HG03457 (cell line): ENCODE data around the gene EFNA5.
A peak's percentile ranks its signal among the peaks of the same experiment; 100 is the strongest.
"Not testable (repeated sequence)": the region's sequence is repeated elsewhere in the genome, so short reads cannot be mapped to it uniquely, and the experiment has no call there.

Experiments
- ATAC-seq: cut with Tn5 transposase; IDR thresholded peaks from one replicate; pipeline ENCODE4 v1.9.1; 2021; ENCODE audit warnings: moderate number of reproducible peaks; ENCODE audit not compliant: unreplicated experiment

The EFNA5 gene

GRCh38 chr5:107466233-107466769 is 204.4 kb downstream of the EFNA5 start:
- ATAC-seq, result no peak

- no peak for ATAC-seq
Measured at GRCh38 chr5:107464876-107465275, 205.9 kb downstream of the EFNA5 start.

- ATAC-seq, result no peak
Measured at GRCh38 chr5:107464416-107464815, 206.3 kb downstream of the EFNA5 start.

GRCh38 chr5:107463731-107464130 is 207.0 kb downstream of the EFNA5 start:
- no peak for ATAC-seq

GRCh38 chr5:107461770-107462169 is 209.0 kb downstream of the EFNA5 start:
- ATAC-seq, result no peak

- ATAC-seq, result no peak
Measured at GRCh38 chr5:107460789-107461188, 209.9 kb downstream of the EFNA5 start.

- no peak for ATAC-seq
Measured at GRCh38 chr5:107459605-107460004, 211.1 kb downstream of the EFNA5 start.

GRCh38 chr5:107458322-107458721 is 212.4 kb downstream of the EFNA5 start:
- no peak for ATAC-seq

GRCh38 chr5:107457881-107458280 is 212.9 kb downstream of the EFNA5 start:
- no peak for ATAC-seq

- ATAC-seq, result no peak
Measured at GRCh38 chr5:107457138-107457537, 213.6 kb downstream of the EFNA5 start.

- ATAC-seq, result peak; percentile 78
Measured at GRCh38 chr5:107456281-107456715, 214.4 kb downstream of the EFNA5 start.

- no peak for ATAC-seq
Measured at GRCh38 chr5:107455111-107455544, 215.6 kb downstream of the EFNA5 start.

GRCh38 chr5:107451827-107452226 is 218.9 kb downstream of the EFNA5 start:
- not testable (repeated sequence) for ATAC-seq

- ATAC-seq, result no peak
Measured at GRCh38 chr5:107451028-107451427, 219.7 kb downstream of the EFNA5 start.

GRCh38 chr5:107450531-107450930 is 220.2 kb downstream of the EFNA5 start:
- no peak for ATAC-seq

- ATAC-seq, result no peak
Measured at GRCh38 chr5:107449369-107449768, 221.4 kb downstream of the EFNA5 start.

- no peak for ATAC-seq
Measured at GRCh38 chr5:107447587-107447986, 223.2 kb downstream of the EFNA5 start.

GRCh38 chr5:107446972-107447371 is 223.8 kb downstream of the EFNA5 start:
- ATAC-seq, result no peak

GRCh38 chr5:107444300-107444699 is 226.4 kb downstream of the EFNA5 start:
- ATAC-seq, result no peak

- no peak for ATAC-seq
Measured at GRCh38 chr5:107443897-107444296, 226.8 kb downstream of the EFNA5 start.

- ATAC-seq, result no peak
Measured at GRCh38 chr5:107442452-107442851, 228.3 kb downstream of the EFNA5 start.

- ATAC-seq, result no peak
Measured at GRCh38 chr5:107439832-107440231, 230.9 kb downstream of the EFNA5 start.

GRCh38 chr5:107437986-107438510 is 232.7 kb downstream of the EFNA5 start:
- ATAC-seq, result no peak
